RWPE2 (cell line): ENCODE data around the gene VILL.

Experiments used
- ATAC-seq: fragments of 200-7000 bp; cut with Tn5 transposase; 3 replicates; pipeline ENCODE4 v1.9.1; 2021; ENCODE audit warnings: low read depth
- DNase-seq: peaks from one replicate; pipeline ENCODE4 v3.0.0-alpha.2; 2020; ENCODE audit warnings: low spot score
- H3K27ac ChIP-seq: fragments of 450-650 bp; 2 replicates; pipeline ENCODE4 v1.5.1; 2017; ENCODE audit warnings: mild to moderate bottlenecking; ENCODE audit not compliant: poor library complexity, severe bottlenecking
- H3K27me3 ChIP-seq: fragments of 250-450 bp; sonication (Bioruptor Pico); 2 replicates; pipeline ENCODE4 v1.5.1; 2021; ENCODE audit warnings: mild to moderate bottlenecking, moderate library complexity; ENCODE audit not compliant: insufficient read depth, poor library complexity, severe bottlenecking
- H3K36me3 ChIP-seq: fragments of 250-450 bp; sonication (Bioruptor Pico); 2 replicates; pipeline ENCODE4 v1.5.1; 2020; ENCODE audit warnings: low read depth, mild to moderate bottlenecking, moderate library complexity
- H3K4me1 ChIP-seq: fragments of 250-450 bp; sonication (Bioruptor Pico); 2 replicates; pipeline ENCODE4 v1.5.1; 2021; ENCODE audit warnings: mild to moderate bottlenecking, moderate library complexity; ENCODE audit not compliant: insufficient read depth, poor library complexity, severe bottlenecking
- H3K4me3 ChIP-seq: fragments of 250-450 bp; sonication (Bioruptor Pico); 2 replicates; pipeline ENCODE4 v1.5.1; 2021; ENCODE audit warnings: mild to moderate bottlenecking, moderate library complexity; ENCODE audit not compliant: severe bottlenecking
- H3K9me3 ChIP-seq: fragments of 250-450 bp; sonication (Bioruptor Pico); 2 replicates; pipeline ENCODE4 v1.5.1; 2021; ENCODE audit warnings: mild to moderate bottlenecking, moderate library complexity; ENCODE audit not compliant: severe bottlenecking
- TF ChIP-seq, protein P1 (sequence below): fragments of 450-650 bp; IDR thresholded peaks from one replicate; pipeline ENCODE4 v1.5.1; 2017; ENCODE audit warnings: mild to moderate bottlenecking, moderate library complexity; ENCODE audit not compliant: poor library complexity, severe bottlenecking

VILL gene

DNA sequence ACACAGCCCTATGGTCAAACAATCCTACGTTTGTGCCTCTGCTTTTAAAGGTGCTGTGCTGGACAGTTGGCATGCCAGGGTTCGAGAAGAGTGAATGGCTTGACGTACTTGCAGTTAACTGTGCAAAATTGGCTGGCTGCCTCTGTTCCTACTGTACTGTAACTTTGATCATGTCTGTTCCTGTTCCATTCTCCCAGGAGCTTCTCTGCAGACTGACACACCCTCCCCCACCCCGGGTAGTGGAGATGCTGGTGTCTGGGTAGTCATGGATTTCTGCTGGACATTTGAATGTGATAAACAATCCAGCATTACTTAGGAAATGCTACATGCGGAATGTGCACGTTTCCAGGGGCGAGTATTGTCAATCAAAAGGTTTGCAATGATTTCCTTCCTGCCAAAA is 6.5 kb upstream of the VILL start:
- no peaks in the 10 kb centered on the region for H3K9me3 ChIP-seq
- DNase-seq (no peak), ATAC-seq (no peak)
- no peaks in the 10 kb centered on the region for H3K4me1 ChIP-seq
- peaks cover 8% of the 10 kb centered on the region; the same call in 1 of the 2 replicates for H3K36me3 ChIP-seq
- no peak overlapping the region for H3K27ac ChIP-seq
- H3K27me3 ChIP-seq: no peaks in the 10 kb centered on the region
- H3K4me3 ChIP-seq: no peak overlapping the region
- TF ChIP-seq, protein P1, sequence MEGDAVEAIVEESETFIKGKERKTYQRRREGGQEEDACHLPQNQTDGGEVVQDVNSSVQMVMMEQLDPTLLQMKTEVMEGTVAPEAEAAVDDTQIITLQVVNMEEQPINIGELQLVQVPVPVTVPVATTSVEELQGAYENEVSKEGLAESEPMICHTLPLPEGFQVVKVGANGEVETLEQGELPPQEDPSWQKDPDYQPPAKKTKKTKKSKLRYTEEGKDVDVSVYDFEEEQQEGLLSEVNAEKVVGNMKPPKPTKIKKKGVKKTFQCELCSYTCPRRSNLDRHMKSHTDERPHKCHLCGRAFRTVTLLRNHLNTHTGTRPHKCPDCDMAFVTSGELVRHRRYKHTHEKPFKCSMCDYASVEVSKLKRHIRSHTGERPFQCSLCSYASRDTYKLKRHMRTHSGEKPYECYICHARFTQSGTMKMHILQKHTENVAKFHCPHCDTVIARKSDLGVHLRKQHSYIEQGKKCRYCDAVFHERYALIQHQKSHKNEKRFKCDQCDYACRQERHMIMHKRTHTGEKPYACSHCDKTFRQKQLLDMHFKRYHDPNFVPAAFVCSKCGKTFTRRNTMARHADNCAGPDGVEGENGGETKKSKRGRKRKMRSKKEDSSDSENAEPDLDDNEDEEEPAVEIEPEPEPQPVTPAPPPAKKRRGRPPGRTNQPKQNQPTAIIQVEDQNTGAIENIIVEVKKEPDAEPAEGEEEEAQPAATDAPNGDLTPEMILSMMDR: no peak

DNA sequence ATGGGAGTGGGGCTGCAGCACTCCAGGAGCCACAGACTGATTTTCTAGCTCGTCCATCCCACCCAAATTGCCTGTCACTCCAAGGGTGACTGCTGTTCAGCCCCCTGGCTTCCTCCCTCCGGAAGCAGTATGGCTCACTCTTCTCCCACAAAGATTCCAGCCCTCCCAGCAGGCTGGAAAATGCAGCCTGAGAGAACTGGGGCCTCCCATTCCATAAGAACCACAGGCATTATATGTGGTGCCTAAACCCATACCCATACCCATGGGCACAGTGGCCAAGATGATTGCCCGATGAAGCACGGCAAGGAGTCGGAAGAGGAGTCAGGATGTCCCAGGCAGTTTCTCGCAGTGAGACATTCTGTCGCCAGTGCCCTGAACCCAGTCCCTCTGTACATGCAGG is 6.0 kb upstream of the VILL start:
- peaks cover 6% of the 10 kb centered on the region; the same call in 1 of the 2 replicates for H3K36me3 ChIP-seq
- H3K9me3 ChIP-seq: no peaks in the 10 kb centered on the region
- ATAC-seq: no peak
- TF ChIP-seq, protein P1: no peak
- DNase-seq: no peak
- no peaks in the 10 kb centered on the region for H3K27me3 ChIP-seq
- H3K4me3 ChIP-seq: no peak overlapping the region
- H3K27ac ChIP-seq: no peak overlapping the region
- H3K4me1 ChIP-seq: no peaks in the 10 kb centered on the region

DNA sequence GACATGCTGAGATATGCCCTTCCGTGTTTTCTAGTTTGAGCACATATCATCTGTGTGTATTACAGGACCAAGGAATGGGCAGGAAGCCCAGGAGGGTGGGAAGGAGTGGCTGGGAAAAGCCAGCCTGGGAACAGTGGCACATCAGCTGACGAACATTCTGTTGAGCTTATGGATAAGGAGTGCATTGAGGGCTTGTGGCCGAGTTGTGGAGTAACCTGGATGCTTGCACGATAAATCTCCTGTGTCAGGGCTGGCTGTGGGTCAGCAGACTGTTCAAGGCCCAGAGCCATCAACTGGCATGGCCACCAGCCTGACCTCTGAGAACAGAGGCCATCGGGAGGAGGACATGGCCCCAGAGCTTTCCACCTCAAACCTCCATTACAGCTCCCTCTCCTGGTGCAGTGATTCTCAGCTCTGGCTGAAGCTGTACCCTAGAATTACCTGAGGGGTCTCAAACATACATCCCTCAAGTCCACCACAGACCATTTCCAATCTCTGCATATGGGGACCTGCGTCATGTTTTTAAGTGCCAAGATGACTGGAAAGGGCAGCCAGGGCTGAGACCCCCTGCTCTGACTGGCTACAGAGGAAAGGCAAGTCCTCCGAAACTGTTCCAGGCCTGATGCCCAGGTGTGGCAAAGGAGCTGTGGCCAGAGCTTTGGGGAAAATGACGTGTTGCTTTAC is 4.8 kb upstream of the VILL start:
- TF ChIP-seq, protein P1: no peak
- no peaks in the 10 kb centered on the region; the same call in 1 of the 2 replicates for H3K36me3 ChIP-seq
- H3K4me1 ChIP-seq: no peaks in the 10 kb centered on the region
- no peak for ATAC-seq
- no peak for DNase-seq
- no peak overlapping the region for H3K4me3 ChIP-seq
- H3K9me3 ChIP-seq: no peaks in the 10 kb centered on the region
- H3K27me3 ChIP-seq: no peaks in the 10 kb centered on the region
- no peak overlapping the region for H3K27ac ChIP-seq

DNA sequence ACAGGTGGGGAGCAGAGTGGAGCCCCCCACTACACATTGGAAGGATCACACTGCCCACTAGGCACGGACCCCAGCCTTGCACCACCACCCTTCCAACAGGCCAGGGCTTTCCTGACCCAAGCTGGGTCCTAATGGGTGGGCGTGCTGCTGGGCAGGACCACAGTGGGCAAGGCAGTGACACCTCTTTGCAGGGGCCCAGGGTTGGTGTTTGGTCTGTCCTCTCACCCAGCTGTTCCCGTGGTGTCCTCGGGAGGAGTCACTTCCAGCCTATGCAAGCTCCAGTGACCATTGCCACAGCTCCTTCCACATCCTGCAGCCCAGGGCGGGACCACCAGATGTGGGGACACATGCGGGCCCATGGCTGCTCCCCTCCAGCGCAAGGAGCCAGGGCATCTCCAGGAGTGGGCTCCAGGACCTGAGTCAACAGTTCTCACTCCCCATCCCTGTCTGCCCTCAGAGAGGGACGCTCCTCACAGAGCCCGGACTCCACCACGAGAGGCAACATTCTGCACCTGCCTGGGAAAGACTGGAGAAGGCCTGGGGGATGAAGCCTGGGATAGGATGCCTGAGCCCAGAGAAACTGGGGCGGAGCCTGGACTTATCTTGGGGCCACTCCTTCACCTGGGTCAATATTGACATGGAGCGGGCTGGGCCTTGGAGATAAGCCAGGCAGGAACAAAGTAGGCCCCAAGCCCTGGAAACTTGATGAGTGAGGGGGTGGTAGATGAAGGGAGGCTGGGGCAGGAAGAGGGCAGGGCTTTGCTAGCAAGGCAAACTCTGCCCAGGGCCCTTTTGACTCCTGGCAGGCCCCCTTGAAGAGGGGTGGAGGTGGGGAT is 3.9 kb upstream of the VILL start:
- Histone ChIP-seq H3K36me3 (no peaks in the 10 kb centered on the region; the same call in 1 of the 2 replicates), H3K27ac (no peak overlapping the region), H3K27me3 (no peaks in the 10 kb centered on the region), H3K9me3 (no peaks in the 10 kb centered on the region), H3K4me1 (no peaks in the 10 kb centered on the region), H3K4me3 (no peak overlapping the region)
- peak; percentile 63 for DNase-seq
- peak; percentile 67 for ATAC-seq
- TF ChIP-seq, protein P1: no peak
